ENCODE measurements around the gene ARHGEF10L.
A peak's percentile ranks its signal among the peaks of the same experiment; 100 is the strongest.

ARHGEF10L gene

DNA sequence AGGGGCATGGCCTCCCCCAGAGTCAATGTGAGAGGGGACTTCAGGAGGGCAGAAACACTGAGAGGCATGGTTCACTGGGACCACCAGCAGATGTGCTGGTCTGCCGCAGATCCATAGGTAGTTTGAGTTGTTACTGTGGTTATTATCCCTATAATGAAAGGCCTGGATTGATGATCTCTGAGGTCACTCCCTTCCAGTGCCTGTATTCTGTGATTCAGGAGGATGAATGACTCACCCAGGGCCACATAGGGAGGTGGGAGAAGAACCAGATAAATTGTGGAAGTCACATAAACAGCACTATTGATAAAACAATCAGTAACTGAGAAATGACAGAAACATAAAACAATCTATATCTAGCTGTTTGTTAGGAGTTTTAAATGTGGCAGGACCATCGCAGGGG, 193.0 kb downstream of the ARHGEF10L start:
- no peak overlapping the region for H3K18ac ChIP-seq (ENCODE audit: low read depth in 1 of 2, low read length in 2 of 2)
- H3K4ac ChIP-seq (ENCODE audit: low read depth in 1 of 2, low read length in 2 of 2): no peak overlapping the region
- no peak overlapping the region for H2BK15ac ChIP-seq (ENCODE audit: low read depth, poor library complexity, severe bottlenecking)
- no peak overlapping the region for H3K23ac ChIP-seq (ENCODE audit: low read length in 2 of 2)
- H3K27me3 ChIP-seq (ENCODE audit: control insufficient read depth in 1 of 2, insufficient read depth in 1 of 2, low read length in 2 of 2): peaks cover 3 to 5% of the 10 kb centered on the region in 2 experiments
- H3K4me1 ChIP-seq (ENCODE audit: control insufficient read depth, insufficient read depth, low read depth, low read length): peaks cover 2% of the 10 kb centered on the region
- no peak overlapping the region for H4K91ac ChIP-seq (ENCODE audit: low read length)
- no peak overlapping the region for H2BK5ac ChIP-seq (ENCODE audit: low read depth, low read length, poor library complexity, severe bottlenecking)
- no peak overlapping the region for H2AK5ac ChIP-seq (ENCODE audit: low read length, severe bottlenecking)
- WGBS: 65% methylated on average over 2 of the region's 2 CpGs
- H2BK120ac ChIP-seq (ENCODE audit: low read depth, low read length): no peak overlapping the region
- H4K8ac ChIP-seq (ENCODE audit: low read length): no peak overlapping the region
- H3K14ac ChIP-seq (ENCODE audit: low read length in 2 of 2): no peak overlapping the region
- H3K4me3 ChIP-seq (ENCODE audit: insufficient read depth in 1 of 2, low read depth in 1 of 2, low read length in 2 of 2): no peak overlapping the region
- no peaks in the 10 kb centered on the region for H3K36me3 ChIP-seq (ENCODE audit: control insufficient read depth in 1 of 2, insufficient read depth in 2 of 2, low read depth in 1 of 2, low read length in 2 of 2)
- no peak overlapping the region for H3K4me2 ChIP-seq (ENCODE audit: low read length, poor library complexity, severe bottlenecking)
- no peak overlapping the region for H3K9ac ChIP-seq (ENCODE audit: low read length)
- H2BK12ac ChIP-seq (ENCODE audit: low read length in 2 of 2): no peak overlapping the region
- DNase-seq: peak; percentile 16
- H3K79me1 ChIP-seq (replicated peaks; ENCODE audit: low read length, poor library complexity, severe bottlenecking): no peaks in the 10 kb centered on the region
- H2AFZ ChIP-seq (ENCODE audit: low read depth, low read length): no peak overlapping the region
- H3K9me3 ChIP-seq (ENCODE audit: control insufficient read depth, low read length): no peaks in the 10 kb centered on the region
- no peak overlapping the region for H3K27ac ChIP-seq (ENCODE audit: low read length, poor library complexity, severe bottlenecking)

DNA sequence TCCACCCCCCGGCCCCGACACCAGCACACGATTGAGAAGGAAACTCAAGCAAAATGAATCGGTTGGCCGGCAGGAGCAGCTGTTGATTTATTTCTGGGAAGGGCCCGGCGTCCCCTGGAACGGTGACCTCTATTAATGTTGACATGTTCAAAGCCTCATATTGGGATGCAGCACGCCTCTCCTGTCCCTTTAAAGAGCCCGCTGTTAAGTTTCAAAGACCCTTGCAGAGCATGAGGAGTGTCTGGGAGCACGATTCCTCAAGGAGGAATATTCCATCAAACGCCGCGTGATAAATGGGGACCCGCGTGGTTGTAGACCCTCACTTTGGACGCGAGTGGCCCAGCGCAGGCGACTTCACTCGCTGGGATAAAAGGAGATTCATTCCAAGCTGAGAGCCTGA, 194.2 kb downstream of the ARHGEF10L start:
- H3K4ac ChIP-seq (ENCODE audit: low read depth in 1 of 2, low read length in 2 of 2): no peak overlapping the region
- peaks cover 3 to 7% of the 10 kb centered on the region in 2 experiments for H3K27me3 ChIP-seq (ENCODE audit: control insufficient read depth in 1 of 2, insufficient read depth in 1 of 2, low read length in 2 of 2)
- H4K8ac ChIP-seq (ENCODE audit: low read length): no peak overlapping the region
- H4K91ac ChIP-seq (ENCODE audit: low read length): no peak overlapping the region
- no peak overlapping the region for H2AFZ ChIP-seq (ENCODE audit: low read depth, low read length)
- no peak overlapping the region for H2BK120ac ChIP-seq (ENCODE audit: low read depth, low read length)
- no peak overlapping the region for H2BK5ac ChIP-seq (ENCODE audit: low read depth, low read length, poor library complexity, severe bottlenecking)
- no peaks in the 10 kb centered on the region for H3K79me1 ChIP-seq (replicated peaks; ENCODE audit: low read length, poor library complexity, severe bottlenecking)
- no peak overlapping the region for H3K23ac ChIP-seq (ENCODE audit: low read length in 2 of 2)
- no peaks in the 10 kb centered on the region for H3K36me3 ChIP-seq (ENCODE audit: control insufficient read depth in 1 of 2, insufficient read depth in 2 of 2, low read depth in 1 of 2, low read length in 2 of 2)
- no peak overlapping the region for H2BK12ac ChIP-seq (ENCODE audit: low read length in 2 of 2)
- no peak overlapping the region for H3K4me2 ChIP-seq (ENCODE audit: low read length, poor library complexity, severe bottlenecking)
- peaks cover 2% of the 10 kb centered on the region for H3K4me1 ChIP-seq (ENCODE audit: control insufficient read depth, insufficient read depth, low read depth, low read length)
- DNase-seq: no peak
- H3K14ac ChIP-seq (ENCODE audit: low read length in 2 of 2): no peak overlapping the region
- H3K27ac ChIP-seq (ENCODE audit: low read length, poor library complexity, severe bottlenecking): no peak overlapping the region
- no peak overlapping the region for H2AK5ac ChIP-seq (ENCODE audit: low read length, severe bottlenecking)
- H2BK15ac ChIP-seq (ENCODE audit: low read depth, poor library complexity, severe bottlenecking): no peak overlapping the region
- no peaks in the 10 kb centered on the region for H3K9me3 ChIP-seq (ENCODE audit: control insufficient read depth, low read length)
- no peak overlapping the region for H3K18ac ChIP-seq (ENCODE audit: low read depth in 1 of 2, low read length in 2 of 2)
- WGBS: 88% methylated on average over 21 of the region's 21 CpGs
- H3K9ac ChIP-seq (ENCODE audit: low read length): no peak overlapping the region
- H3K4me3 ChIP-seq (ENCODE audit: insufficient read depth in 1 of 2, low read depth in 1 of 2, low read length in 2 of 2): no peak overlapping the region

DNA sequence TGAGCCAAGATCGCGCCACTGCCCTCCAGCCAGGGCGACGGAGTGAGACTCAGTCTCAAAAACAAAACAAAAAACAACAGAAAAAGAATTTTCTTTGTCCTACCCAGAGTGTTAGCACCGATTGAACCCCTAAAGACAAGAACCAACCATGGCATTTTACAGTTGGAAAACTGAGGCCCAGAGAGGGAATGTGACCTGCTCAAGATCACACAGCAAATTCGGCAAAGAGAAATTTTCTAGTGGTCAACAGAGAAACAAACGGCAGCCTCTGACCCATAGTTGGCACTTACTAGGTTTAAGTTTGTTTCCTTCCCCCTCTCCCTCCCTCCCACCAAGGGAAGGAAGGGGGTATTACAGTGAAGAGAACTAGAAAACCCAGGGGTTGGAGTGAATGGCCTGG, 195.1 kb downstream of the ARHGEF10L start:
- 87% methylated on average over 4 of the region's 7 CpGs for WGBS
- H3K4ac ChIP-seq (ENCODE audit: low read depth in 1 of 2, low read length in 2 of 2): no peak overlapping the region
- H3K4me1 ChIP-seq (ENCODE audit: control insufficient read depth, insufficient read depth, low read depth, low read length): peaks cover 2% of the 10 kb centered on the region
- no peaks in the 10 kb centered on the region for H3K9me3 ChIP-seq (ENCODE audit: control insufficient read depth, low read length)
- no peaks in the 10 kb centered on the region for H3K79me1 ChIP-seq (replicated peaks; ENCODE audit: low read length, poor library complexity, severe bottlenecking)
- H3K4me3 ChIP-seq (ENCODE audit: insufficient read depth in 1 of 2, low read depth in 1 of 2, low read length in 2 of 2): no peak overlapping the region
- H4K8ac ChIP-seq (ENCODE audit: low read length): no peak overlapping the region
- no peaks in the 10 kb centered on the region for H3K36me3 ChIP-seq (ENCODE audit: control insufficient read depth in 1 of 2, insufficient read depth in 2 of 2, low read depth in 1 of 2, low read length in 2 of 2)
- H2BK15ac ChIP-seq (ENCODE audit: low read depth, poor library complexity, severe bottlenecking): no peak overlapping the region
- no peak overlapping the region for H3K4me2 ChIP-seq (ENCODE audit: low read length, poor library complexity, severe bottlenecking)
- no peak overlapping the region for H3K18ac ChIP-seq (ENCODE audit: low read depth in 1 of 2, low read length in 2 of 2)
- no peak overlapping the region for H3K14ac ChIP-seq (ENCODE audit: low read length in 2 of 2)
- no peak overlapping the region for H3K27ac ChIP-seq (ENCODE audit: low read length, poor library complexity, severe bottlenecking)
- no peak overlapping the region for H3K23ac ChIP-seq (ENCODE audit: low read length in 2 of 2)
- H3K9ac ChIP-seq (ENCODE audit: low read length): no peak overlapping the region
- no peak overlapping the region for H2BK12ac ChIP-seq (ENCODE audit: low read length in 2 of 2)
- no peak for DNase-seq
- no peak overlapping the region for H2AK5ac ChIP-seq (ENCODE audit: low read length, severe bottlenecking)
- peaks cover 3 to 7% of the 10 kb centered on the region in 2 experiments for H3K27me3 ChIP-seq (ENCODE audit: control insufficient read depth in 1 of 2, insufficient read depth in 1 of 2, low read length in 2 of 2)
- H4K91ac ChIP-seq (ENCODE audit: low read length): no peak overlapping the region
- no peak overlapping the region for H2BK5ac ChIP-seq (ENCODE audit: low read depth, low read length, poor library complexity, severe bottlenecking)
- no peak overlapping the region for H2AFZ ChIP-seq (ENCODE audit: low read depth, low read length)
- no peak overlapping the region for H2BK120ac ChIP-seq (ENCODE audit: low read depth, low read length)

DNA sequence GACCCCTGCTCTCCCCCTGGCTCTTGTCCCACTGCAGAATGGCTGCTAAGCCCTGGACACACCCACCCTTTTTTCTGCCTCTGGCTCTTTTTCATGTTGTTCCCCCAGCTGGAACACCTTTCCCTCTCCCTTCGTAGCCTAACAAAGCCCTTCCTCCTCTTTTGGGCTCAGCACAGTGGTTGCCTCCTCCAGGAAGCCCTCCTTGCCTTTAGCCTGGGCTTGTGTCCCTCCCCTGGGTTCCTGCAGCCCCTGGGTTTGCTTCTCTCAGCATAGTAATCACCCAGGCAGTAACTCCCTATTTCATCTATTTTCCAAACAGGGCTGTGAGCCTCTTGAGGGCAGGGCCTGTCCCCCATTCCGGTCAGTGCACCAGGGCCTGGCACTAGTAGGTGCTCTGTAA, 195.8 kb downstream of the ARHGEF10L start:
- Histone ChIP-seq H3K4ac (ENCODE audit: low read depth in 1 of 2, low read length in 2 of 2) (no peak overlapping the region), H2AK5ac (ENCODE audit: low read length, severe bottlenecking) (no peak overlapping the region), H4K91ac (ENCODE audit: low read length) (no peak overlapping the region), H3K4me3 (ENCODE audit: insufficient read depth in 1 of 2, low read depth in 1 of 2, low read length in 2 of 2) (no peak overlapping the region), H3K14ac (ENCODE audit: low read length in 2 of 2) (no peak overlapping the region), H3K27ac (ENCODE audit: low read length, poor library complexity, severe bottlenecking) (no peak overlapping the region), H3K9ac (ENCODE audit: low read length) (no peak overlapping the region), H3K9me3 (ENCODE audit: control insufficient read depth, low read length) (no peaks in the 10 kb centered on the region), H3K36me3 (ENCODE audit: control insufficient read depth in 1 of 2, insufficient read depth in 2 of 2, low read depth in 1 of 2, low read length in 2 of 2) (no peaks in the 10 kb centered on the region), H2BK15ac (ENCODE audit: low read depth, poor library complexity, severe bottlenecking) (no peak overlapping the region), H2BK5ac (ENCODE audit: low read depth, low read length, poor library complexity, severe bottlenecking) (no peak overlapping the region), H3K23ac (ENCODE audit: low read length in 2 of 2) (no peak overlapping the region), H4K8ac (ENCODE audit: low read length) (no peak overlapping the region), H2BK12ac (ENCODE audit: low read length in 2 of 2) (no peak overlapping the region), H2AFZ (ENCODE audit: low read depth, low read length) (no peak overlapping the region), H3K79me1 (replicated peaks; ENCODE audit: low read length, poor library complexity, severe bottlenecking) (no peaks in the 10 kb centered on the region), H3K4me2 (ENCODE audit: low read length, poor library complexity, severe bottlenecking) (no peak overlapping the region), H2BK120ac (ENCODE audit: low read depth, low read length) (no peak overlapping the region), H3K4me1 (ENCODE audit: control insufficient read depth, insufficient read depth, low read depth, low read length) (peaks cover 2% of the 10 kb centered on the region), H3K27me3 (ENCODE audit: control insufficient read depth in 1 of 2, insufficient read depth in 1 of 2, low read length in 2 of 2) (peaks cover 7 to 8% of the 10 kb centered on the region in 2 experiments), H3K18ac (ENCODE audit: low read depth in 1 of 2, low read length in 2 of 2) (no peak overlapping the region)
- WGBS: 86% methylated on average over 2 of the region's 2 CpGs
- no peak for DNase-seq
